ENCODE results near the gene RNF224.

- no peak for TF ChIP-seq CTCF (IDR thresholded peaks at IDR 0.05; ENCODE audit: low read depth, low read length)
- TF ChIP-seq MAX (IDR thresholded peaks at IDR 0.05; ENCODE audit: low read depth, low read length) = no peak
- TF ChIP-seq POLR2A (IDR thresholded peaks at IDR 0.05; ENCODE audit: extremely low read depth, insufficient read length) = no peak
Measured at GRCh38 chr9:137237759-137238726, 10.7 kb downstream of the RNF224 start.

Measured in NB4 (cell line).